GM12878 (cell line): Measurements from ENCODE around the gene PRKN.

Experiments
- MTA2 ChIP-seq: fragments of 450-650 bp; IDR thresholded peaks from 2 replicates; pipeline ENCODE4 v1.6.1; 2016; ENCODE audit warnings: low read depth, mild to moderate bottlenecking, moderate library complexity
- POLR2AphosphoS5 ChIP-seq: IDR thresholded peaks from 2 replicates; pipeline ENCODE4 v1.6.1; 2011; ENCODE audit warnings: mild to moderate bottlenecking, low read length, inconsistent platforms

DNA sequence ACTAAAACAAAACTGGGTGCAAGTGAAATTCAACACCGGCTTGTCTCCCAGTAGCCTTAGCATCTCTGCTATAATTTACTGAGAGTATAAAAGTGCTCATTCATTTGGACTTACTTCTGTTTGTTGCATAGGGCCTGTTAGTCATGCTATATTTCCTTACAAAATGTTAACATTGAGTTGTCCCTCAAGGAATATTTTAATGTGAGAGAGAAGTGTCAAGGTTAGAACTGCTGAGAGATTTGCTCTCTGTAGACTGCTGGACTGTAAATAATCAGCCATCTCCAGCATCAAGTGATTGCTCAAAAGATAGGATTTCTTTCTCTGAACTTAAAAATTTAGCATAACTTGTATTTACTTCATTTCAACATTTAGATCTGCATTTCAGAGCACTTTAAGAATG is 1125.2 kb downstream of the PRKN start:
- TF ChIP-seq POLR2AphosphoS5 (no peak), MTA2 (no peak)
